ENCODE measurements around the gene NEMP2.

- no peak for TF ChIP-seq TEAD4 (IDR thresholded peaks at IDR 0.05)
- no peak for TF ChIP-seq MAX (IDR thresholded peaks at IDR 0.05)
- no peak for TF ChIP-seq FOXM1 (IDR thresholded peaks at IDR 0.05; ENCODE audit: borderline replicate concordance, low read depth)
- TF ChIP-seq EP300 (IDR thresholded peaks at IDR 0.05; ENCODE audit: borderline replicate concordance), result no peak
- TF ChIP-seq REST (IDR thresholded peaks at IDR 0.05; ENCODE audit: low read depth), result no peak
- TF ChIP-seq YY1 (IDR thresholded peaks at IDR 0.05; ENCODE audit: low read depth), result no peak
- no peak for TF ChIP-seq USF1 (IDR thresholded peaks at IDR 0.05)
- no peak for TF ChIP-seq CREB1 (IDR thresholded peaks at IDR 0.05; ENCODE audit: low read depth)
These were observed 48.4 kb upstream of the NEMP2 start for GRCh38 chr2:190582736-190583506.
